SJSA1 (cell line): ENCODE results near the gene DMXL1. TPM values are rescaled to one million over a fixed set of nuclear protein-coding genes. Genes with fewer than 3 reads are reported as not detected.
"Not testable (repeated sequence)": the region's sequence is repeated elsewhere in the genome, so short reads cannot be mapped to it uniquely, and the experiment has no call there.

ENCODE experiments used
- DNase-seq, 2 experiments: peaks; one replicate each; pipeline ENCODE4 v3.0.0-alpha.2; 2015 to 2020; ENCODE audit warnings: low spot score in 2 of 2, low read depth in 1 of 2
- H3K27ac ChIP-seq: fragments of 250-450 bp; sonication (Bioruptor Pico); 2 replicates; pipeline ENCODE4 v1.5.1; 2020; ENCODE audit warnings: mild to moderate bottlenecking, moderate library complexity
- H3K27me3 ChIP-seq: fragments of 250-450 bp; sonication (Bioruptor Pico); replicated peaks from 2 replicates; pipeline ENCODE4 v1.5.1; 2020; ENCODE audit warnings: mild to moderate bottlenecking, moderate library complexity
- H3K36me3 ChIP-seq: fragments of 250-450 bp; sonication (Bioruptor Pico); 2 replicates; pipeline ENCODE4 v1.5.1; 2020; ENCODE audit warnings: mild to moderate bottlenecking
- H3K4me1 ChIP-seq: fragments of 250-450 bp; sonication (Bioruptor Pico); replicated peaks from 2 replicates; pipeline ENCODE4 v1.6.1; 2021; ENCODE audit warnings: mild to moderate bottlenecking
- H3K4me3 ChIP-seq: fragments of 250-450 bp; sonication (Bioruptor Pico); 2 replicates; pipeline ENCODE4 v1.5.1; 2020; ENCODE audit warnings: mild to moderate bottlenecking
- H3K9me3 ChIP-seq: fragments of 250-450 bp; sonication (Bioruptor Pico); replicated peaks from 2 replicates; pipeline ENCODE4 v1.5.1; 2020; ENCODE audit warnings: mild to moderate bottlenecking
- total RNA-seq: library from RNA; depleted of rRNA; stranded (reverse); fragments of >200 nt; shearing (Covaris generic); gene quantifications from 2 replicates; pipeline ENCODE4 v1.2.3, GENCODE V29; 2014

Gene DMXL1
- total RNA-seq, 1 experiment from 2014 or later = 25.8 TPM

DNA sequence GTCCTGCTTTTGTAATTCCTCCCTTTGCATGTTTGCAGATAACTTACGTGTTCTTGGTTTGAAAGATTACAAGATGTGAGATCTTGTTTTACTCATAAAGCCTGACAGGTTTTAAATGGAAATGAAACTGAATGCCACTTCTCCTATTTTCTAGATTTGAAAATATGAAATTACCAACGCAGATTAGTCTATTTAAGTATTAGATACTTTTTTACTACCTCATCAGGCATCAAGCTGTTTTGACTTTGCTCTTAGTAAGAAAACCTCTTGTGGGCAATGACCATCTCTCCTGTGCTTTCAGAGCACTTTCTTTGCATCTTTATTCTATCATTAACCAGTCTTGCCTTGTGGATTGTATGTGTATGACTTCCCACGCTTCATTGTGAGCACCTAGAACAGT is 3.5 kb downstream of the DMXL1 start:
- Histone ChIP-seq H3K36me3 (peaks cover 5% of the 10 kb centered on the region), H3K4me1 (peaks cover 13% of the 10 kb centered on the region), H3K9me3 (no peaks in the 10 kb centered on the region), H3K27me3 (no peaks in the 10 kb centered on the region), H3K27ac (no peak overlapping the region), H3K4me3 (no peak overlapping the region)
- DNase-seq = no peak

DNA sequence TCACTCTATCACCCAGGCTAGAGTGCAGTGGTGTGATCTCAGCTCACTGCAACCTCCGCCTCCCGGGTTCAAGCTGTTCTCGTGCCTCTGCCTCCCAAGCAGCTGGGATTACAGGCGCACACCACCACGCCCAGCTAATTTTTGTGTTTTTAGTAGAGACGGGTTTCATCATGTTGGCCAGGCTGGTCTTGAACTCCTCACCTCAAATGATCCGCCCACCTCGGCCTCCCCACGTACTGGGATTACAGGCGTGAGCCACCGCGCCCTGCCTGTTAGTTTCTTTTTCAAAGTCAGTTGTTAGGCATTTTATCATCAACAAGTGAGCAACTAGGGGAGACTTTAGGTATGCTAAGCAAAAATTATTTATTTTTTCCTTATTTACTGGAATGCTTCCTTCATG is 4.4 kb downstream of the DMXL1 start:
- H3K36me3 ChIP-seq, H3K27me3 ChIP-seq, H3K27ac ChIP-seq, H3K9me3 ChIP-seq, DNase-seq, H3K4me3 ChIP-seq, H3K4me1 ChIP-seq: not testable (repeated sequence)

DNA sequence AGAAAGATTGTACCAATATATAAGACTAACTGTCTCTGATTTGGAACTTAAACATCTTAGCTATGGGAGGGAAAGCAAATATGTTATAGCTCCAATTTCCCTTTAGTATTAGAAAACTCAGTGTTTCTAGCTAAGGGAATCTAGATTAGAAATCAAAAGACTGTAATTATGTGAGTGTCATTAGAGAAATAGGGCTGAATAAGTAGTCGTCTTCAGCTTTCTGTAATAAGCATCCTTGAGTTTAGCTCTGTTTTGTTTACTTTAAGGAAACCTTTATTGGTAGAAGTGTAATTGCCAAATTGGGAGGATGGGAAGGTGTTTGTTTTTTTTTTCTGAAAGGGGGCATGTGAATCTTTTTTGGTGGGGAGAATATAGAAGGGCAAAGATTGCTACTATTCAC is 5.2 kb downstream of the DMXL1 start:
- Histone ChIP-seq H3K4me3 (no peak overlapping the region), H3K9me3 (no peaks in the 10 kb centered on the region), H3K27me3 (no peaks in the 10 kb centered on the region), H3K36me3 (peaks cover 5% of the 10 kb centered on the region), H3K27ac (no peak overlapping the region), H3K4me1 (peaks cover 7% of the 10 kb centered on the region; the same call in 1 of the 2 replicates)
- DNase-seq = no peak

DNA sequence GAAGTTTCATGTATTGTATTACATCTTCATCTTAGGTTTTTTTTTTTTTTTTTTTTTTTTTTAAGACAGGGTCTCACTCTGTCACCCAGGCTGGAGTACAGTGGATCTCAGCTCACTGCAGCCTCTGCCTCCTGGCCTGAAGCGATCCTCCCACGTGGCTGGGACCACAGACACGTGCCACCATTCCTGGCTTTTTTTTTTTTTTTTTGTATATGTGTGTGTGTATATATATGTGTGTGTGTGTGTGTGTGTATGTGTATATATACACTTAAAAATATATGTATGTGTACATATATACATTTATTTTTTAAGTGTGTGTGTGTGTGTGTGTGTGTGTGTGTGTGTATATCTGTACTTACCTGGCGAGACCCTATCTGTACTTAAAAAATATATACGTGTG is 6.6 kb downstream of the DMXL1 start:
- no peaks in the 10 kb centered on the region for H3K36me3 ChIP-seq
- no peak overlapping the region for H3K27ac ChIP-seq
- H3K9me3 ChIP-seq = no peaks in the 10 kb centered on the region
- no peak for DNase-seq
- no peaks in the 10 kb centered on the region for H3K27me3 ChIP-seq
- peaks cover 3% of the 10 kb centered on the region; the same call in 1 of the 2 replicates for H3K4me1 ChIP-seq
- H3K4me3 ChIP-seq = no peak overlapping the region

DNA sequence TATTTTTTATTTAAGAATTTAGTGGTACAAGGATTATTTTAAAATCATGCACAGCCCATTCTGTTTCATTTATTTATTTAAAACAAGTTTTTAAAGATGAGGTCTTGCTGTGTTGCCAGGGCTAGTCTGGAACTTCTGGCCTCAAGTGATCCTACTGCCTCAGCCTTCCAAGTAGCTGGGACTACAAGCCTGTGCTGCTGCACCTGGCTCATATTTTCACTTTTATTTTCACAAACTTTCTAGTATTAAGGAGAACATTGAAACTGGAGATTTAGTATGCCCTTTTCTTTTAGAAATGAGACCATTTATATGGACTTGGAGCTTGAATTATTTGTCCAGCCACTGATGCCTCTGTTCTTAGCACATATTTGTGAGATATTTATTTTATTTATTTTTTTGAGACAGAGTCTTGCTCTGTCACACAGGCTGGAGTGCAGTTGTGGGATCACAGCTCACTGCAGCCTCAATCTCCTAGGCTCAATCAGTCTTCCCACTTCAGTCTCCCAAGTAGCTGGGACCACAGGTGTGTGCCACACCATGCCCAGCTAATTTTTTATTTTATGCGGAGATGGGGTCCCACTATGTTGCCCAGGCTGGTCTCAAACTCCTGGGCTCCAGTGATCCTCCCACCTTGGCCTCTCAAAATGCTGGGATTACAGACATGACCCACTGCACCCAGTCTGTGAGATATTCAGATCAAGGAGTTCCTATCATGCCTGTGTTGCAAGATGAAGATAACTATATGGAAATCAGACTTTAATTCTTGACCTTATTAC is 7.4 kb downstream of the DMXL1 start:
- Histone ChIP-seq H3K27me3 (no peaks in the 10 kb centered on the region), H3K4me1 (0 out of 2 replicates have a peak, but pooled peaks cover 3% of the 10 kb centered on the region), H3K4me3 (no peak overlapping the region), H3K27ac (no peak overlapping the region), H3K36me3 (no peaks in the 10 kb centered on the region), H3K9me3 (no peaks in the 10 kb centered on the region)
- no peak for DNase-seq

DNA sequence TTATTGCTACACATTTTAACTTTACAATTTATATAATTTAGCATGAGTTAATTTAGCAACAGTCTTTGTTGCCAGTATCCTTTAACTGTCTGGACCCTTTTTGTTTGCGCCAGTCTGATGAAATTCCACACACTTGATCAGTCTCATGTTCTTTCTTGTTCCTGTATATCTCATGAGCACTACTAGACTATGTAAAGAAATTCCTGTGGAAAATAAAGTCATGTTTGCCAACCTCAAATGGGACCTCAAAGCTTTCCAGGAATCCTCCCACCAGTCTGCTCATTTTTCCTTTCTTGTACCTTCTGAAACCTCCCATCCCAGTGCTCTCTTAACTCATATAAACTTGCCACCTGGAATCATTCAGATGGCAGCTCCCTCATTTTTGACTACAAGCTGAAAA is 8.0 kb downstream of the DMXL1 start:
- H3K27ac ChIP-seq = no peak overlapping the region

DNA sequence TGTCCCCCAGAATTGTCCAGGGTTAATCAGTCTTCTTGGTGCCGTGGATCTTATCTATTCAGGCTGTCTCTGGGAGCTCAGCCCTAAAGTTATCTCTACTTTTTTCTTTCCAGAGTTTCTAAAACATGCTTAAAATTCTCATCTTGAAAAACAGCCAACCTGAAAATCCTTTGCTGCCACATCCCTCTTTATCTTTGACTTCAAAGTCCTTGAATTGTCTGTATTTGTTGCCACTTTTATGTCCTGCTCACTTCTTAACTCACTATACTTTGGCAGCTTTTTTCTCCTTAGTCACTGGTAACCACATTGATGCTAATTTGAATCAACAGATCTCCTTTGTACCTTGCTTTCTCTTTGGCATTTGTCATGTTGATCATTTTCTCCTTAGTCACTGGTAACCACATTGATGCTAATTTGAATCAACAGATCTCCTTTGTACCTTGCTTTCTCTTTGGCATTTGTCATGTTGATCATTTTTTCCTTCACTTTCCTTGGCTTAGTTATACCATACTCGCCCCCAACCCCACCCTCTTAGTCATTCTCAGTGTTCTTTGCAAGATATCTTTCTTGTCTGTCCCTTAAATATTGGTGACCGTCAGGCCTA is 8.5 kb downstream of the DMXL1 start:
- Histone ChIP-seq H3K4me1 (0 out of 2 replicates have a peak, but pooled peaks cover 3% of the 10 kb centered on the region), H3K36me3 (no peaks in the 10 kb centered on the region), H3K27ac (no peak overlapping the region), H3K27me3 (no peaks in the 10 kb centered on the region), H3K9me3 (no peaks in the 10 kb centered on the region), H3K4me3 (no peak overlapping the region)
- DNase-seq = no peak

More for the DNA sequence above, 8.0 kb downstream of the DMXL1 start:
- H3K4me3 ChIP-seq = no peak overlapping the region
- 0 out of 2 replicates have a peak, but pooled peaks cover 3% of the 10 kb centered on the region for H3K4me1 ChIP-seq
- no peaks in the 10 kb centered on the region for H3K36me3 ChIP-seq
- DNase-seq = no peak
- no peaks in the 10 kb centered on the region for H3K27me3 ChIP-seq
- H3K9me3 ChIP-seq = no peaks in the 10 kb centered on the region

DNA sequence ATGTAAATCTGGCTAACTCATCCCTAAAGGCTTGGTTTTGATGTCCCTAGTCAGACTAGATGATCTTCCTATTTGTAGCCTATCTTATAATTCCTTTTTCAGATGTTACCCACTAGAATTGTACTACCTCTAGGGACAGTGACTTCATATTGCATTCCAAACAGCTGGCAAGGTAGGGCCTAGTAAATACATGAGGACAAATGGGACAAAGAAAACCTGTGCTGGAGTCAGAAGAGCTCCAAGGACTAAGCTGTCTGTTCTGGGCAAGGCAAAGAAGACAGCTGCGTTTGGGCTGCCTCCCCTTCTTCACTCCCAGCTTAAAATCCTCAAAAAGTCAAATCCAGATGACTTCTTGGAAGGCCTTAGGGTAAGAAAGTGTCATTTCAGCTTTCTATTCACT is 10.0 kb downstream of the DMXL1 start:
- DNase-seq = no peak
- H3K4me1 ChIP-seq = 0 out of 2 replicates have a peak, but pooled peaks cover 3% of the 10 kb centered on the region
- no peak overlapping the region for H3K4me3 ChIP-seq
- no peaks in the 10 kb centered on the region for H3K27me3 ChIP-seq
- H3K9me3 ChIP-seq = no peaks in the 10 kb centered on the region
- H3K36me3 ChIP-seq = no peaks in the 10 kb centered on the region
- H3K27ac ChIP-seq = no peak overlapping the region

DNA sequence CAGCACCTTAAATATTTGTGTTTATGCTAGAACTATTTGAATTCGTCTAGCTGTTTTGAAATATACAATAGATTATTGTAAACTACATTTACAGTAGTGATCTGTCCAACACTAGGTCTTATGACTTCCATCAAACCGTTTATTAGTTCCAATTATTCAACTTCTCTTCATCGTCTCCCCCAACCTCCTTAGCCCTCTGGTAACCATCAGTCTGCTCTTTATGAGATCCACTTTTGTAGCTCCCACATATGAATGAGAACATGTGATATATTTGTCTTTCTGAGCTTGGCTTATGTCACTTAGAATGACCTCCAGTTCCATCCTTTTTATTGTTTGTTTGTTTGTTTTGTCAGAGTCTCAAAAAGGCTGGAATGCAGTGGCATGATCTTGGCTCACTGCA is 11.8 kb downstream of the DMXL1 start:
- no peaks in the 10 kb centered on the region for H3K27me3 ChIP-seq
- no peak for DNase-seq

DNA sequence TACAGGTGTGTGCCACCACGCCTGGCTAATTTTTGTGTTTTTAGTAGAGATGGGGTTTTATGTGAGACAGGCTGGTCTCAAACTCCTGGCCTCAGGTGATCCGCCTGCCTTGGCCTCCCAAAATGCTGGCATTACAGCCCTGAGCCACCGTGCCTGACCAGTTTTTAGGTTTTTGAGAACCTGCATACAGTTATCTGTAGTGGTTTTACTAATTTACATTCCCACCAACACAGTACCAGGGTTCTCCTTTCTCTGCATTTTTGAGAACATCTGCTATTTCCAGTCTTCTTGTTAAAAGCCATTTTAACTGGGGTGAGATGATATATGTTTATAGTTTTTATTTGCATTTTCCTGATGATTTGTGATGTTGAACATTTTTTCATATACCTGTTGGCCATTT is 12.8 kb downstream of the DMXL1 start:
- Histone ChIP-seq H3K27ac (no peak overlapping the region), H3K9me3 (no peaks in the 10 kb centered on the region), H3K4me1 (peaks cover 7% of the 10 kb centered on the region; the same call in 1 of the 2 replicates), H3K36me3 (no peaks in the 10 kb centered on the region), H3K4me3 (no peak overlapping the region), H3K27me3 (no peaks in the 10 kb centered on the region)
- no peak for DNase-seq

More for the DNA sequence above, 11.8 kb downstream of the DMXL1 start:
- no peaks in the 10 kb centered on the region for H3K9me3 ChIP-seq
- H3K36me3 ChIP-seq = no peaks in the 10 kb centered on the region
- no peak overlapping the region for H3K4me3 ChIP-seq
- H3K4me1 ChIP-seq = 0 out of 2 replicates have a peak, but pooled peaks cover 3% of the 10 kb centered on the region
- no peak overlapping the region for H3K27ac ChIP-seq

DNA sequence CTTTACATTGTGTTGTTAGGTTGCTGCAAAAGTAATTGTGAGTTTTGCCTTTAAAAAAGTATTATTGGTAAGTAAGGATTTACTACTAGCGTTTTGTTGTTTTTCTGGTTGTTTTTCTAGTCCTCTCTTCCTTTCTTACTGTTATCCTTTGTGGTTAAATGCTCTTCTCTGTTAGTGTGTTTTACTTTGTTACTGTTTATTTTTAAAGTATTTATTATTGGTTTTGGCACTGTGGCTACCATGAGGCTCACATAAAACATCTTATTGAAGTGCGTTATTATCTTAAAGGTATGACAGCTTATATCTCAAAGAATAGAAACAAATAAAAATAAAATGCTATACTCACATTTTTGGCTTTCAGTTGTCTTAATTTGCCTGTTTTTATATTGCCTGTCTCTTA is 17.6 kb downstream of the DMXL1 start:
- no peaks in the 10 kb centered on the region for H3K9me3 ChIP-seq
- no peak overlapping the region for H3K27ac ChIP-seq
- H3K4me1 ChIP-seq = peaks cover 3% of the 10 kb centered on the region; the same call in 1 of the 2 replicates
- no peak overlapping the region for H3K4me3 ChIP-seq
- DNase-seq = peak in 1 of 2 experiments; percentile 28
- H3K27me3 ChIP-seq = no peaks in the 10 kb centered on the region
- no peaks in the 10 kb centered on the region for H3K36me3 ChIP-seq

DNA sequence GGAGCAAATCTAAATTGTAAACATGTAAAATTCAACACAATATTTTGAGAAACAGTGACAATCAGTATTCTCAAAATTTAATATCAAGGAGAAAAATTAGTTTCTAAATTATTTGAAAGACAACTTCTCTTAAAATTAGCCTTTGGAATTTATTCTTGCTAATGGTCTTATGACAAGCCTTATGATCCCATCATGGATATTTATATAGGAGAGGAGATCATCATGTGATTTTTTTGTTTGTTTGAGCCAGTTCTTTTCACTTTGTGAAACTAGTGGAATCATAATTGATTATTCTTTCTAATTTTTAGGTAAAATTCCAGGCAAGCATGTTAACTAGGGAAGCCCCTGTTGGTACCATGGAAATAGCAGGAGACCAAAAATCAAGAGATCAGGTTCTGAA is 24.7 kb downstream of the DMXL1 start:
- DNase-seq = no peak
- Histone ChIP-seq H3K27me3 (no peaks in the 10 kb centered on the region), H3K36me3 (no peaks in the 10 kb centered on the region), H3K4me1 (no peaks in the 10 kb centered on the region), H3K4me3 (no peak overlapping the region), H3K27ac (no peak overlapping the region), H3K9me3 (no peaks in the 10 kb centered on the region)

DNA sequence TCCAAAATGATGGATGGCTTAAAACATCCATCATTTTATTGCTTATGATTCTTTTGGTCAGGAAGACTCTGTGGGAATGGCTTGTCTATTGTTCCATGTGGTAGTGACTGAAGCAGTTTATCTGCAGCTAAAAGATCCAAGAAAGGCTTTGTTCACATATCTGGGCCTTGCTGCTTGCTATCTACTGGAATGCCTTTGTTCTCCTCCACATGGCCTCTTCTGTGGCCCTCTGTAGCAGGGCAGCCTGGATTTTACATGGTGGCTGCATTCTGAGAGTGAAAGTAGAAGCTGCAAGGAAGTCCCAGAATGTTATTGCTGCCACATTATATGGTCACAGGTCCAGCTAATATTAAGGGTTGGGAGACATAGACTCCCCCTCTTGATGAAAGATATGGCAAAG is 35.1 kb downstream of the DMXL1 start:
- H3K27ac ChIP-seq = no peak overlapping the region
- DNase-seq = no peak
- H3K4me1 ChIP-seq = no peaks in the 10 kb centered on the region
- H3K36me3 ChIP-seq = peaks cover 2% of the 10 kb centered on the region; the same call in 1 of the 2 replicates
- H3K4me3 ChIP-seq = no peak overlapping the region
- no peaks in the 10 kb centered on the region for H3K27me3 ChIP-seq
- H3K9me3 ChIP-seq = no peaks in the 10 kb centered on the region

DNA sequence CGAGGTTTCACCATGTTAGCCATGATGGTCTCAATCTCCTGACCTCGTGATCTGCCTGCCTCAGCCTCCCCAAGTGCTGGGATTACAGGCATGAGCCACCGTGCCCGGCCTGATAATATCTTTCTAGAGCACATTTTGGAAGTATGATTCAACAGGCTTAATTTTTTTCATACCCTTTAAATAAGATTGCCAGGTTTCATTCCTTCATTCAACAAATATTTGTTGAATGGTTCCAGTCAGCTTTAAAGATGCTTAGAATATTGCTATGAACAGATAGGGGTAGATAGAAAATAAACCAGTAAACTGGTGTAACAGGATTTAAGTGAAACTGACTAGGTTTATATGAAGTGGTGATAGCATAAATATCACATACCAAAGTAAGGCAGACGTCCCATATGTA is 41.3 kb downstream of the DMXL1 start:
- no peak for DNase-seq
- Histone ChIP-seq H3K36me3 (peaks cover 8% of the 10 kb centered on the region; the same call in 1 of the 2 replicates), H3K4me1 (no peaks in the 10 kb centered on the region), H3K27me3 (no peaks in the 10 kb centered on the region), H3K27ac (no peak overlapping the region), H3K9me3 (no peaks in the 10 kb centered on the region), H3K4me3 (no peak overlapping the region)
